ENCODE results near the gene NAA15.
"Not testable (repeated sequence)": the region's sequence is repeated elsewhere in the genome, so short reads cannot be mapped to it uniquely, and the experiment has no call there.

NAA15 gene

GRCh38 chr4:139453371-139454110 lies 152.2 kb downstream of the NAA15 start:
- ATAC-seq, result peak; percentile 90 to 92

GRCh38 chr4:139454111-139455045 lies 153.1 kb downstream of the NAA15 start, which contains the start of gene RAB33B:
Gene RAB33B (plus strand): TSS chr4:139454121. CDS start chr4:139454196, 75 bp downstream.
- ATAC-seq, result no peak

- no peak for ATAC-seq
These were observed 153.8 kb downstream of the NAA15 start for GRCh38 chr4:139455126-139455538.

GRCh38 chr4:139457318-139457717 lies 156.0 kb downstream of the NAA15 start:
- no peak for ATAC-seq

GRCh38 chr4:139458543-139458942 lies 157.2 kb downstream of the NAA15 start:
- no peak for ATAC-seq

- ATAC-seq, result no peak
These were observed 157.7 kb downstream of the NAA15 start for GRCh38 chr4:139458999-139459398.

- ATAC-seq, result no peak
These were observed 159.3 kb downstream of the NAA15 start for GRCh38 chr4:139460565-139460964.

GRCh38 chr4:139461022-139461628 lies 159.8 kb downstream of the NAA15 start:
- no peak for ATAC-seq

GRCh38 chr4:139464512-139464911 lies 163.2 kb downstream of the NAA15 start:
- not testable (repeated sequence) for ATAC-seq

- ATAC-seq, result no peak
These were observed 164.6 kb downstream of the NAA15 start for GRCh38 chr4:139465922-139466321.

- ATAC-seq, result not testable (repeated sequence)
These were observed 167.5 kb downstream of the NAA15 start for GRCh38 chr4:139468756-139469155.

GRCh38 chr4:139469216-139469615 lies 167.9 kb downstream of the NAA15 start:
- no peak for ATAC-seq
